HCT116 (cell line): ENCODE data around the gene CENPM. TPM values are rescaled to one million over a fixed set of nuclear protein-coding genes. Genes with fewer than 3 reads are reported as not detected.

ENCODE experiments used
- ATAC-seq: fragments of 200-7000 bp; cut with Tn5 transposase; 2 replicates; pipeline ENCODE4 v1.9.1; 2020; ENCODE audit warnings: mild to moderate bottlenecking, moderate library complexity
- BruUV-seq: library from RNA; stranded (reverse); fragments of 400-500 nt; replicated peaks from 2 replicates; lab custom pipeline; 2021; lab: Mats Ljungman, UMichigan
- CTCF ChIA-PET: fragments of 300-600 bp; sonication (Branson Sonifier 250); formaldehyde crosslinking; loops from one replicate; lab custom pipeline; 2021; ENCODE audit warnings: antibody characterized with exemption; lab: Charles Lee
- POLR2A ChIA-PET: fragments of 300-600, 350-600 bp; sonication (Branson Sonifier 250); formaldehyde crosslinking; loops from one replicate; lab custom pipeline; 2021; ENCODE audit warnings: antibody characterized with exemption; lab: Charles Lee
- RAD21 ChIA-PET, 2 experiments: fragments of 300-600 bp; sonication (Branson Sonifier 250); formaldehyde crosslinking; loops; one replicate each; lab custom pipeline; 2023; ENCODE audit warnings: low total read pairs in 2 of 2; ENCODE audit not compliant: uncharacterized antibody in 2 of 2, unreplicated experiment in 2 of 2, low non-redundant PET in 1 of 2; lab: Charles Lee
- DNase-seq: peaks from one replicate; pipeline ENCODE4 v3.0.0-alpha.2; 2010; ENCODE audit warnings: low read depth, low spot score
- H2AFZ ChIP-seq: fragments of 200-600 bp; shearing (Covaris generic), sonication (generic); 2 replicates; pipeline ENCODE4 v1.6.1; 2017; ENCODE audit warnings: low read depth, mixed run types, mixed read lengths, antibody characterized with exemption, low read length; ENCODE audit not compliant: poor library complexity, severe bottlenecking
- H3K27ac ChIP-seq: 2 replicates; pipeline ENCODE4 v1.5.1; 2012; ENCODE audit warnings: low read depth, low read length
- H3K27me3 ChIP-seq: fragments of 200-600 bp; sonication (generic); 2 replicates; pipeline ENCODE4 v1.6.1; 2016; ENCODE audit warnings: mixed run types, low read length, mixed read lengths; ENCODE audit not compliant: insufficient read depth
- H3K36me3 ChIP-seq, 2 experiments: fragments of 200-500 bp in 1 of 2; fragments of 200-600 bp in 1 of 2; sonication (Bioruptor generic) in 1 of 2; sonication (generic) in 1 of 2; 2 replicates each; pipeline versions ENCODE4 v1.5.1 to v1.6.1; 2014 to 2016; ENCODE audit warnings: low read length in 2 of 2, inconsistent platforms in 1 of 2, mixed read lengths in 1 of 2, mixed run types in 1 of 2; ENCODE audit not compliant: insufficient read depth in 2 of 2, control insufficient read depth in 1 of 2
- H3K4me1 ChIP-seq, 2 experiments: fragments of 200-600 bp in 1 of 2; sonication (generic) in 1 of 2; 2 replicates each; pipeline versions ENCODE4 v1.5.1 to v1.6.1; 2012 to 2017; ENCODE audit warnings: low read length in 2 of 2, inconsistent platforms in 1 of 2, mild to moderate bottlenecking in 1 of 2, mixed read lengths in 1 of 2, mixed run types in 1 of 2, moderate library complexity in 1 of 2; ENCODE audit not compliant: insufficient read depth in 2 of 2, control insufficient read depth in 1 of 2
- H3K4me2 ChIP-seq: fragments of 200-600 bp; sonication (generic); 2 replicates; pipeline ENCODE4 v1.6.1; 2017; ENCODE audit warnings: mixed run types, low read length, mixed read lengths
- H3K4me3 ChIP-seq, 2 experiments: fragments of 200-600 bp in 1 of 2; sonication (generic) in 1 of 2; replicated peaks in 1 of 2; 2 replicates each; pipeline ENCODE4 v1.5.1; 2011 to 2016; ENCODE audit warnings: low read length in 2 of 2, control low read depth in 1 of 2, low read depth in 1 of 2, mild to moderate bottlenecking in 1 of 2, mixed read lengths in 1 of 2, mixed run types in 1 of 2
- H3K79me2 ChIP-seq: fragments of 200-600 bp; sonication (generic); 2 replicates; pipeline ENCODE4 v1.6.1; 2017; ENCODE audit warnings: mild to moderate bottlenecking, mixed run types, low read length, moderate library complexity, mixed read lengths; ENCODE audit not compliant: insufficient read depth
- H3K9ac ChIP-seq: fragments of 200-600 bp; sonication (generic); 2 replicates; pipeline ENCODE4 v1.6.1; 2016; ENCODE audit warnings: low read length, mixed read lengths
- H3K9me2 ChIP-seq: fragments of 200-600 bp; sonication (generic), shearing (Covaris generic); 2 replicates; pipeline ENCODE4 v1.6.1; 2017; ENCODE audit warnings: mixed run types, mild to moderate bottlenecking, moderate library complexity; ENCODE audit not compliant: insufficient read depth
- H3K9me3 ChIP-seq, 2 experiments: fragments of 200-500 bp in 1 of 2; fragments of 200-600 bp in 1 of 2; sonication (Bioruptor generic) in 1 of 2; sonication (generic) in 1 of 2; 2 replicates each; pipeline ENCODE4 v1.6.1; 2014 to 2017; ENCODE audit warnings: low read length in 2 of 2, mixed read lengths in 2 of 2, inconsistent platforms in 1 of 2, low read depth in 1 of 2, mild to moderate bottlenecking in 1 of 2, mixed run types in 1 of 2, moderate library complexity in 1 of 2; ENCODE audit not compliant: control insufficient read depth in 1 of 2, insufficient read depth in 1 of 2
- H4K20me1 ChIP-seq: fragments of 200-600 bp; sonication (generic), shearing (Covaris generic); 2 replicates; pipeline ENCODE4 v1.6.1; 2017; ENCODE audit warnings: mixed run types, mild to moderate bottlenecking, moderate library complexity; ENCODE audit not compliant: insufficient read depth
- CBX3 ChIP-seq: IDR thresholded peaks from 2 replicates; pipeline ENCODE4 v1.6.1; 2012; ENCODE audit warnings: low read depth
- CEBPB ChIP-seq: IDR thresholded peaks from 2 replicates; pipeline ENCODE4 v1.6.1; 2012; ENCODE audit warnings: low read depth
- EGR1 ChIP-seq: IDR thresholded peaks from 2 replicates; pipeline ENCODE4 v1.6.1; 2012; ENCODE audit warnings: low read depth
- EZH2 ChIP-seq: fragments of 200-600 bp; sonication (generic); IDR thresholded peaks from 2 replicates; pipeline ENCODE4 v1.6.1; 2017; ENCODE audit warnings: antibody characterized with exemption, mixed run types
- EZH2phosphoT487 ChIP-seq: fragments of 200-600 bp; IDR thresholded peaks from 2 replicates; pipeline ENCODE4 v1.6.1; 2018; ENCODE audit warnings: antibody characterized with exemption, borderline replicate concordance
- FOSL1 ChIP-seq: IDR thresholded peaks from 2 replicates; pipeline ENCODE4 v1.6.1; 2012; ENCODE audit warnings: low read depth
- JUND ChIP-seq: IDR thresholded peaks from 2 replicates; pipeline ENCODE4 v1.6.1; 2012
- MAX ChIP-seq: IDR thresholded peaks from 2 replicates; pipeline ENCODE4 v1.6.1; 2012
- POLR2A ChIP-seq: IDR thresholded peaks from 2 replicates; pipeline ENCODE4 v1.7.0; 2011; ENCODE audit warnings: borderline replicate concordance; ENCODE audit not compliant: insufficient read depth, insufficient read length; ENCODE audit errors: extremely low read depth
- POLR2AphosphoS5 ChIP-seq: IDR thresholded peaks from 2 replicates; pipeline ENCODE4 v1.6.1; 2011; ENCODE audit warnings: mild to moderate bottlenecking, low read depth, low read length, moderate library complexity
- RAD21 ChIP-seq: IDR thresholded peaks from 2 replicates; pipeline ENCODE4 v1.6.1; 2012; ENCODE audit warnings: low read depth, mild to moderate bottlenecking
- SIN3A ChIP-seq: IDR thresholded peaks from 2 replicates; pipeline ENCODE4 v1.6.1; 2012; ENCODE audit warnings: low read depth
- SRF ChIP-seq: IDR thresholded peaks from 2 replicates; pipeline ENCODE4 v1.6.1; 2012; ENCODE audit warnings: low read depth
- TCF7L2 ChIP-seq: IDR thresholded peaks from 2 replicates; pipeline ENCODE4 v1.7.0; 2011; ENCODE audit warnings: borderline replicate concordance, inconsistent platforms; ENCODE audit not compliant: insufficient read depth, insufficient read length; ENCODE audit errors: extremely low read depth
- YY1 ChIP-seq: IDR thresholded peaks from 2 replicates; pipeline ENCODE4 v1.6.1; 2011; ENCODE audit warnings: low read length, low read depth, moderate library complexity, mild to moderate bottlenecking; ENCODE audit not compliant: insufficient replicate concordance; ENCODE audit errors: extremely low read depth
- ZFX ChIP-seq: fragments of 450-650 bp; IDR thresholded peaks from 2 replicates; pipeline ENCODE4 v1.6.1; 2017
- ZNF274 ChIP-seq: fragments of 200-500 bp; sonication (Bioruptor generic); IDR thresholded peaks from 2 replicates; pipeline ENCODE4 v1.6.1; 2014; ENCODE audit warnings: mild to moderate bottlenecking, low read depth, low read length, inconsistent platforms
- intact Hi-C: fragments of 100-400 bp; cut with micrococcal nuclease; formaldehyde crosslinking; loops from 2 replicates; pipeline ENCODE4 v1.10.0; 2022
- total RNA-seq: library from RNA; stranded (reverse); gene quantifications from one replicate; pipeline ENCODE4 v1.2.1, GENCODE V29; 2021; ENCODE audit not compliant: unreplicated experiment
- TF ChIP-seq, protein P1 (sequence below): IDR thresholded peaks from 2 replicates; pipeline ENCODE4 v1.6.1; 2012; ENCODE audit warnings: low read depth
- TF ChIP-seq, protein P2 (sequence below), 3 experiments: fragments of 200-600 bp in 1 of 3; sonication (generic) in 1 of 3; IDR thresholded peaks in 2 of 3; conservative IDR thresholded peaks in 1 of 3; 2 replicates each; pipeline ENCODE4 v1.5.1; 2012 to 2017; ENCODE audit warnings: low read depth in 2 of 3, low read length in 2 of 3, antibody characterized with exemption in 1 of 3, borderline replicate concordance in 1 of 3, control low read depth in 1 of 3, mild to moderate bottlenecking in 1 of 3, mixed read lengths in 1 of 3, mixed run types in 1 of 3, moderate library complexity in 1 of 3; ENCODE audit not compliant: insufficient read depth in 1 of 3
- TF ChIP-seq, protein P3 (sequence below): IDR thresholded peaks from 2 replicates; pipeline ENCODE4 v1.6.1; 2011; ENCODE audit warnings: mild to moderate bottlenecking, low read length, moderate library complexity; ENCODE audit not compliant: insufficient replicate concordance; ENCODE audit errors: extremely low read depth

CENPM gene
- total RNA-seq, 1 experiment from 2014 or later: 44.7 TPM

GRCh38 chr22:41963453-41964111, 16.6 kb upstream of the CENPM start:
- intact Hi-C loops: no loop called here
- CTCF ChIA-PET: no interaction called here
- H4K20me1 ChIP-seq: no peaks in the 10 kb centered on the region
- no peaks in the 10 kb centered on the region for H3K79me2 ChIP-seq
- H3K36me3 ChIP-seq: no peaks in the 10 kb centered on the region
- DNase-seq (no peak), ATAC-seq (no peak)
- no peak overlapping the region for H3K4me2 ChIP-seq
- H3K27ac ChIP-seq: no peak overlapping the region
- no peak overlapping the region for H2AFZ ChIP-seq
- H3K4me3 ChIP-seq: no peak overlapping the region
- no peak overlapping the region for H3K9ac ChIP-seq
- no peaks in the 10 kb centered on the region for H3K27me3 ChIP-seq
- TF ChIP-seq YY1: no peak
- TF ChIP-seq EZH2: no peak
- TF ChIP-seq TCF7L2: no peak
- TF ChIP-seq, protein P1, sequence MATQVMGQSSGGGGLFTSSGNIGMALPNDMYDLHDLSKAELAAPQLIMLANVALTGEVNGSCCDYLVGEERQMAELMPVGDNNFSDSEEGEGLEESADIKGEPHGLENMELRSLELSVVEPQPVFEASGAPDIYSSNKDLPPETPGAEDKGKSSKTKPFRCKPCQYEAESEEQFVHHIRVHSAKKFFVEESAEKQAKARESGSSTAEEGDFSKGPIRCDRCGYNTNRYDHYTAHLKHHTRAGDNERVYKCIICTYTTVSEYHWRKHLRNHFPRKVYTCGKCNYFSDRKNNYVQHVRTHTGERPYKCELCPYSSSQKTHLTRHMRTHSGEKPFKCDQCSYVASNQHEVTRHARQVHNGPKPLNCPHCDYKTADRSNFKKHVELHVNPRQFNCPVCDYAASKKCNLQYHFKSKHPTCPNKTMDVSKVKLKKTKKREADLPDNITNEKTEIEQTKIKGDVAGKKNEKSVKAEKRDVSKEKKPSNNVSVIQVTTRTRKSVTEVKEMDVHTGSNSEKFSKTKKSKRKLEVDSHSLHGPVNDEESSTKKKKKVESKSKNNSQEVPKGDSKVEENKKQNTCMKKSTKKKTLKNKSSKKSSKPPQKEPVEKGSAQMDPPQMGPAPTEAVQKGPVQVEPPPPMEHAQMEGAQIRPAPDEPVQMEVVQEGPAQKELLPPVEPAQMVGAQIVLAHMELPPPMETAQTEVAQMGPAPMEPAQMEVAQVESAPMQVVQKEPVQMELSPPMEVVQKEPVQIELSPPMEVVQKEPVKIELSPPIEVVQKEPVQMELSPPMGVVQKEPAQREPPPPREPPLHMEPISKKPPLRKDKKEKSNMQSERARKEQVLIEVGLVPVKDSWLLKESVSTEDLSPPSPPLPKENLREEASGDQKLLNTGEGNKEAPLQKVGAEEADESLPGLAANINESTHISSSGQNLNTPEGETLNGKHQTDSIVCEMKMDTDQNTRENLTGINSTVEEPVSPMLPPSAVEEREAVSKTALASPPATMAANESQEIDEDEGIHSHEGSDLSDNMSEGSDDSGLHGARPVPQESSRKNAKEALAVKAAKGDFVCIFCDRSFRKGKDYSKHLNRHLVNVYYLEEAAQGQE: no peak
- TF ChIP-seq FOSL1: no peak
- no peak for TF ChIP-seq EGR1
- no peak for TF ChIP-seq SRF
- TF ChIP-seq POLR2AphosphoS5: no peak
- TF ChIP-seq ZFX: no peak
- no peak for TF ChIP-seq SIN3A
- no peak for TF ChIP-seq CBX3
- TF ChIP-seq ZNF274: no peak
- TF ChIP-seq, protein P2, sequence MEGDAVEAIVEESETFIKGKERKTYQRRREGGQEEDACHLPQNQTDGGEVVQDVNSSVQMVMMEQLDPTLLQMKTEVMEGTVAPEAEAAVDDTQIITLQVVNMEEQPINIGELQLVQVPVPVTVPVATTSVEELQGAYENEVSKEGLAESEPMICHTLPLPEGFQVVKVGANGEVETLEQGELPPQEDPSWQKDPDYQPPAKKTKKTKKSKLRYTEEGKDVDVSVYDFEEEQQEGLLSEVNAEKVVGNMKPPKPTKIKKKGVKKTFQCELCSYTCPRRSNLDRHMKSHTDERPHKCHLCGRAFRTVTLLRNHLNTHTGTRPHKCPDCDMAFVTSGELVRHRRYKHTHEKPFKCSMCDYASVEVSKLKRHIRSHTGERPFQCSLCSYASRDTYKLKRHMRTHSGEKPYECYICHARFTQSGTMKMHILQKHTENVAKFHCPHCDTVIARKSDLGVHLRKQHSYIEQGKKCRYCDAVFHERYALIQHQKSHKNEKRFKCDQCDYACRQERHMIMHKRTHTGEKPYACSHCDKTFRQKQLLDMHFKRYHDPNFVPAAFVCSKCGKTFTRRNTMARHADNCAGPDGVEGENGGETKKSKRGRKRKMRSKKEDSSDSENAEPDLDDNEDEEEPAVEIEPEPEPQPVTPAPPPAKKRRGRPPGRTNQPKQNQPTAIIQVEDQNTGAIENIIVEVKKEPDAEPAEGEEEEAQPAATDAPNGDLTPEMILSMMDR (IDR thresholded peaks at IDR 0.05 in 2 of 3, conservative IDR thresholded peaks at IDR 0.05 in 1 of 3; ENCODE audit: borderline replicate concordance in 1 of 3, insufficient read depth in 1 of 3, low read depth in 2 of 3, low read length in 2 of 3): no peak
- TF ChIP-seq MAX: no peak
- TF ChIP-seq EZH2phosphoT487: no peak
- no peak for TF ChIP-seq CEBPB
- TF ChIP-seq JUND: no peak
- TF ChIP-seq POLR2A: no peak
- TF ChIP-seq, protein P3, sequence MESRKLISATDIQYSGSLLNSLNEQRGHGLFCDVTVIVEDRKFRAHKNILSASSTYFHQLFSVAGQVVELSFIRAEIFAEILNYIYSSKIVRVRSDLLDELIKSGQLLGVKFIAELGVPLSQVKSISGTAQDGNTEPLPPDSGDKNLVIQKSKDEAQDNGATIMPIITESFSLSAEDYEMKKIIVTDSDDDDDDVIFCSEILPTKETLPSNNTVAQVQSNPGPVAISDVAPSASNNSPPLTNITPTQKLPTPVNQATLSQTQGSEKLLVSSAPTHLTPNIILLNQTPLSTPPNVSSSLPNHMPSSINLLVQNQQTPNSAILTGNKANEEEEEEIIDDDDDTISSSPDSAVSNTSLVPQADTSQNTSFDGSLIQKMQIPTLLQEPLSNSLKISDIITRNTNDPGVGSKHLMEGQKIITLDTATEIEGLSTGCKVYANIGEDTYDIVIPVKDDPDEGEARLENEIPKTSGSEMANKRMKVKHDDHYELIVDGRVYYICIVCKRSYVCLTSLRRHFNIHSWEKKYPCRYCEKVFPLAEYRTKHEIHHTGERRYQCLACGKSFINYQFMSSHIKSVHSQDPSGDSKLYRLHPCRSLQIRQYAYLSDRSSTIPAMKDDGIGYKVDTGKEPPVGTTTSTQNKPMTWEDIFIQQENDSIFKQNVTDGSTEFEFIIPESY: no peak
- no peak for TF ChIP-seq RAD21
- POLR2A ChIA-PET: no interaction called here
- H3K9me3 ChIP-seq: no peaks in the 10 kb centered on the region; a peak in 1 of 4 replicates
- BruUV-seq: no TSS peak
- H3K4me1 ChIP-seq: peaks cover 0 to 10% of the 10 kb centered on the region in 2 experiments; a peak in 1 of 4 replicates
- RAD21 ChIA-PET: no interaction called here
- no peaks in the 10 kb centered on the region for H3K9me2 ChIP-seq
